ENCODE measurements around the gene OBSCN.

OBSCN gene

DNA sequence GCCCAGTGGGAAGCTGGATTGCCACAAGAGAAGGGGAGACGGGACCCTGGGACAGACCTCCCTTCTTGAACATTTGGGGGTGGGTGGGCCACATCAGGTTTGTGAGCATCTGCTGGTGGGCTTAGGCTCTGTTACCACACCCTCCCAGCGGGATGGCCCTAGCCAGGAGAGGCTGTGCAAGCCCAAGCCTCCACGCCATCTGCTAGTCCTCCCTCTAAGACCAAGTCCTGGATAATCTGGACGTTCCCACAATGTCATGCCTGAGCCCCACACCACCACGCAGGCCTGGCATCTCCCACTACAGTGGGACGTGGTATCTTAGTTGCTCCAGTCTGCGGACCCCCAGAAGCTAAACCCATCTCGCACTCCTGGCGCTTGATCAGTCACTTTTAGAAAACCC, 46.0 kb upstream of the OBSCN start:
- H3K4me3 ChIP-seq (ENCODE audit: low read depth, low read length) = no peak overlapping the region
- no peak for DNase-seq (ENCODE audit: low read depth)
- TF ChIP-seq, protein P1, sequence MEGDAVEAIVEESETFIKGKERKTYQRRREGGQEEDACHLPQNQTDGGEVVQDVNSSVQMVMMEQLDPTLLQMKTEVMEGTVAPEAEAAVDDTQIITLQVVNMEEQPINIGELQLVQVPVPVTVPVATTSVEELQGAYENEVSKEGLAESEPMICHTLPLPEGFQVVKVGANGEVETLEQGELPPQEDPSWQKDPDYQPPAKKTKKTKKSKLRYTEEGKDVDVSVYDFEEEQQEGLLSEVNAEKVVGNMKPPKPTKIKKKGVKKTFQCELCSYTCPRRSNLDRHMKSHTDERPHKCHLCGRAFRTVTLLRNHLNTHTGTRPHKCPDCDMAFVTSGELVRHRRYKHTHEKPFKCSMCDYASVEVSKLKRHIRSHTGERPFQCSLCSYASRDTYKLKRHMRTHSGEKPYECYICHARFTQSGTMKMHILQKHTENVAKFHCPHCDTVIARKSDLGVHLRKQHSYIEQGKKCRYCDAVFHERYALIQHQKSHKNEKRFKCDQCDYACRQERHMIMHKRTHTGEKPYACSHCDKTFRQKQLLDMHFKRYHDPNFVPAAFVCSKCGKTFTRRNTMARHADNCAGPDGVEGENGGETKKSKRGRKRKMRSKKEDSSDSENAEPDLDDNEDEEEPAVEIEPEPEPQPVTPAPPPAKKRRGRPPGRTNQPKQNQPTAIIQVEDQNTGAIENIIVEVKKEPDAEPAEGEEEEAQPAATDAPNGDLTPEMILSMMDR (IDR thresholded peaks at IDR 0.05; ENCODE audit: insufficient read depth, low read depth, low read length, missing control alignments) = no peak

DNA sequence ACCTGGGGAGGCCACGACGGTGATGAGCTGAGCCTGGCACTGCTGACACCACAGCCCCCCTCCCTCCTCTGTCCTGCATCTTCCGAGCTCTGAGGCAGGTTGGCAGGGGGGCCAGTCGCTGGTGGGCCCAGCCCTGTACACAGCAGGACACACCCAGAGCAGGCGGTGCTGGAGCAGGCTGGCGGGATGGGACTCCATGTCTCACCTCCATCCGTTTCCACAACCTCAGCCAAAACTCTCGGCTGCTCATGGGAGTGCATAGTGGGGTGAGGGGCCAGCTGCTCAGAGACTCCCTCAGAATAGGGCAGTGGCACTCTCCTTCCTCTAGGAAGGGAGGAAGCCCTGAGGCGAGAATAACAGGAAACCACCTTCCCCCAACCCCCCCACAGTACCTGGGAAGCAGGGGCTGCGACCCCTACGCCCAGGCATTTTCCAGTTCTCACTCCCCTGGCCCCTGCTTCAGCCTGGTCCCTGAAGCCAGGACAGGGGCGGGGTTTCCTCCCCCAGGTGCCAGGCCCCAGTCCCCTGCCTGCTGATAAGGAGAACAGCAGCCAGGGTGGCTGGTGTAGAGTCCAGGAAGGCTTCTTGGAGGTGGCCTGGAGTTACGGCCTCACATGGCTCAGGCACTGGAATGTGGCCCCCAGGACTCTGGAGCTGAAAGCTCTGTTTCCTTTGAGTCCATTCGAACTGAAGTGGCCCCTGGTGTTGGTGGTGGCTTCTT, 45.4 kb upstream of the OBSCN start:
- no peak for DNase-seq (ENCODE audit: low read depth)
- TF ChIP-seq, protein P1 (IDR thresholded peaks at IDR 0.05; ENCODE audit: insufficient read depth, low read depth, low read length, missing control alignments) = no peak
- H3K4me3 ChIP-seq (ENCODE audit: low read depth, low read length) = no peak overlapping the region

DNA sequence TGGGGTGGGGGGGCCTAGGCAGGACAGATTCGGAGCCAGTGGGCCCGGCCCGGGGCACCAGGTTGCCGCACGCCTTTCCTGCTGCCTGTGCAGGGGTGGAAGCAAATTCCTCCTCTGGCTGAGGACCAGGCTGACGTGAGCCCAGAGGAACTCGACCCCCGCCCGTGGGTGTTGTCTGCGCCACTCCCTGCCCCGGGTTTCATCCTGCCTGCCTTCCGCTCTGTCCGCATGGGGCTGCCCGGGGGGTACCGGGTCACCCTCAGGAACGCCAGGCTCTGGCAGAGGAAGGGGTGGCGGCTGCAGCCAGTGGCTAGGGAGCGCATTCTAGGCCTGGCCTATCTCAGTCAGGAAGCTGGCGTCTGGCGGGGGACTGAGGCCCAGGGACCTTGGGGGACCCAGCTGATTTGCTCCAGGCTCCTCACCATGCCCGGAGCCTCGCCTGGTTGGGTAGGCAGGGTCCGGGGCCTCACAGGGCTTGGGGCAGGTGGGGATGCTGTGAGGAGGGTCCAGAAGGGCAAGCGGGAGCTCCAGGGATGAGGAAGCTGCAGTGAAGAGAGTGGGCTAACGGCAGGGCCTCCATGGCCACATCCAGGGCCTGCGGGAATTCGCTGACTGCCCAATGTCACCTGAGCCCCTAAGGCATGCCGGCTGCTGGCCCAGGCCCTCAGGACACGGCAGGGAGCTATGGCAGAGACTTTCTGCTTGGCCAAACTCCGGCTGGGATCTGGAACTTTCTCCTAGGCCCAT, 44.7 kb upstream of the OBSCN start:
- no peak for DNase-seq (ENCODE audit: low read depth)
- TF ChIP-seq, protein P1 (IDR thresholded peaks at IDR 0.05; ENCODE audit: insufficient read depth, low read depth, low read length, missing control alignments) = no peak

DNA sequence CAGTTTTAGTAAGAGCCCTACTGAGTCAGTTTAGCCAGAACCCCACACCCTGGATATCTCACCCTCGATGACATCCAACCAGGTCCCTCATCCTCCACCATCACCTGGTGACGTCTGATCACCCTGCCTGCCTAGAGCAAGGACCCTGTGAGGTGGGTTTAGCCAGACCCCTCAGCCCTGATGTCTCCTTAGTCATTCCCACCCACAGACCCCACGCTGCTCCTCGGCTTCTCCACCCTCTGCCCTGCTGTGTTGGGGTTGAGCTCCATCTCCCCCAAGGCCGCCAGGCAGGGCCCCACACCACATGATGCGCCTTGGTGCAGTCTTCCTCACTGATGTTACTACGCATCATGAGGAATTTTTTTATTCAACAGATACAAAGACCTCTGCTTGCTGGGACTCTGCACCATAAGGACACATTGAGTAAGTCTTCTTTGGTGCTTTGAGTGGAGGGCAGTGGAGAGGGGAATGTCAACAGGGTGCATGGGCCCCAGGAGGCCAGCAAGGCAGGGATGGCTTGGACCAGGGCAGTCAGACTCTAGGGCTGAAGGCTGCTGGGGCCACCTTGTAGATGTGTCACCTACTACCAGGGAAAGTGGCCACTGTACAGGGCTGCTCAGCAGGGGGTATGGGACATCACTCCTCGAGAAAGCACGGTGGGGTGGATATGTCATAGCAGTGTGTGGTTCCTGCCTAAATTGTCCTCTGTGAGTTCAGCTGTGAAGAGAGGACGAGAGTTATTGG, 43.9 kb upstream of the OBSCN start:
- DNase-seq (ENCODE audit: low read depth) = no peak
- no peak overlapping the region for H3K4me3 ChIP-seq (ENCODE audit: low read depth, low read length)
- TF ChIP-seq, protein P1 (IDR thresholded peaks at IDR 0.05; ENCODE audit: insufficient read depth, low read depth, low read length, missing control alignments) = no peak

More for the DNA sequence above, 44.7 kb upstream of the OBSCN start:
- no peak overlapping the region for H3K4me3 ChIP-seq (ENCODE audit: low read depth, low read length)

DNA sequence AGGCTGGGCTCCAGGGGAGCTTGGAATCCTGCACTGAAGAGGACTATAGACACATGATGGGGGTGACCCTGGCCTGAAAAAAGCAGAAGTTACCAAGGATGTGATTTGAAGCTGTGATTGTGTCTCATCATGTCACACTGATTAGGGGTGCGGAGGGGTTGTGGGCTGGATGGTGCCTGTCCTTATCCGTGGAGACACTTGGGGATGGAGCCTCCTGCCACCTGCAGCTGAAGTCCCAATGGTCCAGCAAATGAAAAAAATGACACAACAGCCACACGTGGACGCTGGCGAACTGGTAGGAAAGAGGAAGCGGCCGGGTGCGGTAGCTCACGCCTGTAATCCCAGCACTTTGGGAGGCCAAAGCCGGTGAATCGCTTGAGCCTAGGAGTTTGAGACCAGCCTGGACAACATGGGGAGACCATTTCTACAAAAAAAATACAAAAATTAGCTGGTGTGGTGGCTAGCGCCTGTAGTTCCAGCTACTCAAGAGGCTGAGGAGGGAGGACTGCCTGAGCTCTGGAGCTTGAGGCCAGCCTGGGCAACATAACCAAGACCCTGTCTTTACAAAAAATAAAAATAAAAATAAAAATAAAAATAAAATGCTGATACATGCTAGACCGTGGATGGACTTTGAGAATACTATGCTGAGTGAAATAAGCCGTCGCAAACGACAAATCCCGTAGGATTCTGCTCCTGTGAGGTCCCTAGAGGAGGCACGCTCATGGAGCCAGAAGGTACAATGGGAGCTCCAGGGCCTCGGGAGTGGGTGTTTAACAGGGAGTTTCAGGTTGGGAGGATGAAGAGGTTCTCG, 43.1 kb upstream of the OBSCN start:
- H3K4me3 ChIP-seq (ENCODE audit: low read depth, low read length) = peak overlapping the region; percentile 92
- DNase-seq (ENCODE audit: low read depth) = no peak
- TF ChIP-seq, protein P1 (IDR thresholded peaks at IDR 0.05; ENCODE audit: insufficient read depth, low read depth, low read length, missing control alignments) = no peak

Measured in GM12865 (cell line).